SU-DHL-6 (cell line): ENCODE measurements around the gene MYO18A.

Source experiments
- H2AFZ ChIP-seq: fragments of 200-600 bp; sonication (generic); 2 replicates; pipeline ENCODE4 v1.6.1; 2014; ENCODE audit warnings: low read depth, mild to moderate bottlenecking, moderate library complexity, mixed read lengths, antibody characterized with exemption, low read length; ENCODE audit not compliant: severe bottlenecking
- H3F3A ChIP-seq: fragments of 200-600 bp; shearing (Covaris generic); 2 replicates; pipeline ENCODE4 v1.6.0; 2016; ENCODE audit warnings: antibody characterized with exemption, mild to moderate bottlenecking; ENCODE audit not compliant: insufficient read depth
- H3K27ac ChIP-seq: fragments of 200-600 bp; sonication (generic); 2 replicates; pipeline ENCODE4 v1.5.1; 2016; ENCODE audit warnings: low read depth, mild to moderate bottlenecking, low read length, moderate library complexity, mixed read lengths
- H3K27me3 ChIP-seq: fragments of 200-600 bp; sonication (generic), shearing (Covaris generic); 2 replicates; pipeline ENCODE4 v1.6.0; 2014; ENCODE audit warnings: mild to moderate bottlenecking, low read length
- H3K36me3 ChIP-seq: fragments of 200-600 bp; sonication (generic); 2 replicates; pipeline ENCODE4 v1.6.1; 2014; ENCODE audit warnings: mild to moderate bottlenecking, low read length, mixed read lengths
- H3K4me2 ChIP-seq: fragments of 300-600, 200-600 bp; shearing (Covaris generic), sonication (generic); 2 replicates; pipeline ENCODE4 v1.6.0; 2014; ENCODE audit warnings: low read length, low read depth, mild to moderate bottlenecking; ENCODE audit not compliant: poor library complexity, severe bottlenecking
- H3K4me3 ChIP-seq: fragments of 200-600 bp; sonication (generic); 2 replicates; pipeline ENCODE4 v1.5.1; 2014; ENCODE audit warnings: antibody characterized with exemption, low read length, mild to moderate bottlenecking, mixed read lengths; ENCODE audit not compliant: insufficient read depth, poor library complexity, severe bottlenecking
- H3K79me2 ChIP-seq: fragments of 200-600 bp; sonication (generic); 2 replicates; pipeline ENCODE4 v1.6.1; 2014; ENCODE audit warnings: mild to moderate bottlenecking, low read length, moderate library complexity; ENCODE audit not compliant: insufficient read depth
- H3K9ac ChIP-seq: fragments of 200-600 bp; sonication (generic); 2 replicates; pipeline ENCODE4 v1.7.0; 2014; ENCODE audit warnings: mild to moderate bottlenecking, low read length
- H3K9me2 ChIP-seq: fragments of 200-600 bp; sonication (generic); replicated peaks from 2 replicates; pipeline ENCODE4 v1.6.1; 2014; ENCODE audit warnings: low read length; ENCODE audit not compliant: insufficient read depth
- H3K9me3 ChIP-seq: fragments of 200-600 bp; sonication (generic); 2 replicates; pipeline ENCODE4 v1.6.1; 2014; ENCODE audit warnings: low read length, mixed read lengths; ENCODE audit not compliant: insufficient read depth
- H4K20me1 ChIP-seq: fragments of 200-600 bp; sonication (generic); 2 replicates; pipeline ENCODE4 v1.6.1; 2014; ENCODE audit warnings: low read depth, mild to moderate bottlenecking, antibody characterized with exemption, low read length, moderate library complexity, mixed read lengths
- CTCF ChIP-seq: fragments of 200-600 bp; sonication (generic); IDR thresholded peaks from one replicate; pipeline ENCODE4 v1.5.1; 2017; ENCODE audit warnings: antibody characterized with exemption, mild to moderate bottlenecking, low read length, moderate library complexity; ENCODE audit not compliant: insufficient read depth, poor library complexity, severe bottlenecking
- EZH2phosphoT487 ChIP-seq: fragments of 200-600 bp; sonication (generic), shearing (Covaris generic); conservative IDR thresholded peaks from 2 replicates; pipeline ENCODE4 v1.6.1; 2018; ENCODE audit warnings: mild to moderate bottlenecking, antibody characterized with exemption, low read length, moderate library complexity, mixed read lengths

The MYO18A gene

GRCh38 chr17:29121442-29121841 is 58.8 kb downstream of the MYO18A start:
- Histone ChIP-seq H3K9me3 (no peaks in the 10 kb centered on the region), H4K20me1 (no peaks in the 10 kb centered on the region), H2AFZ (no peak overlapping the region), H3K79me2 (no peaks in the 10 kb centered on the region), H3K36me3 (no peaks in the 10 kb centered on the region), H3F3A (no peaks in the 10 kb centered on the region), H3K9me2 (no peaks in the 10 kb centered on the region), H3K4me3 (no peak overlapping the region), H3K9ac (no peak overlapping the region), H3K27me3 (no peaks in the 10 kb centered on the region), H3K27ac (no peak overlapping the region), H3K4me2 (no peak overlapping the region)
- TF ChIP-seq CTCF: no peak
- no peak for TF ChIP-seq EZH2phosphoT487

GRCh38 chr17:29120433-29120832 is 59.8 kb downstream of the MYO18A start:
- Histone ChIP-seq H2AFZ (no peak overlapping the region), H3K27ac (no peak overlapping the region), H3K9me2 (no peaks in the 10 kb centered on the region), H3K9ac (no peak overlapping the region), H3K79me2 (no peaks in the 10 kb centered on the region), H4K20me1 (no peaks in the 10 kb centered on the region), H3K27me3 (no peaks in the 10 kb centered on the region), H3K4me2 (no peak overlapping the region), H3K9me3 (no peaks in the 10 kb centered on the region), H3F3A (no peaks in the 10 kb centered on the region), H3K36me3 (no peaks in the 10 kb centered on the region), H3K4me3 (no peak overlapping the region)
- no peak for TF ChIP-seq CTCF
- no peak for TF ChIP-seq EZH2phosphoT487

- no peaks in the 10 kb centered on the region for H3F3A ChIP-seq
- no peaks in the 10 kb centered on the region for H3K9me2 ChIP-seq
- no peak overlapping the region for H3K4me3 ChIP-seq
- TF ChIP-seq EZH2phosphoT487 (no peak), CTCF (no peak)
- no peaks in the 10 kb centered on the region for H4K20me1 ChIP-seq
- no peak overlapping the region for H3K9ac ChIP-seq
- no peaks in the 10 kb centered on the region for H3K36me3 ChIP-seq
- H3K79me2 ChIP-seq: no peaks in the 10 kb centered on the region
- H2AFZ ChIP-seq: no peak overlapping the region
- no peak overlapping the region for H3K27ac ChIP-seq
- H3K4me2 ChIP-seq: no peak overlapping the region
- H3K27me3 ChIP-seq: no peaks in the 10 kb centered on the region
- H3K9me3 ChIP-seq: no peaks in the 10 kb centered on the region
Observed at GRCh38 chr17:29119265-29119664, 60.9 kb downstream of the MYO18A start.
